Fibroblast of upper back skin (primary cell): Measurements from ENCODE around the gene UIMC1.

Source experiments
- DNase-seq: peaks from one replicate; pipeline ENCODE4 v3.0.0-alpha.2; 2013

The UIMC1 gene

GRCh38 chr5:176866707-176867310, 139.8 kb downstream of the UIMC1 start:
- no peak for DNase-seq

- DNase-seq, result no peak
These were observed 140.6 kb downstream of the UIMC1 start for GRCh38 chr5:176865964-176866363.

DNA sequence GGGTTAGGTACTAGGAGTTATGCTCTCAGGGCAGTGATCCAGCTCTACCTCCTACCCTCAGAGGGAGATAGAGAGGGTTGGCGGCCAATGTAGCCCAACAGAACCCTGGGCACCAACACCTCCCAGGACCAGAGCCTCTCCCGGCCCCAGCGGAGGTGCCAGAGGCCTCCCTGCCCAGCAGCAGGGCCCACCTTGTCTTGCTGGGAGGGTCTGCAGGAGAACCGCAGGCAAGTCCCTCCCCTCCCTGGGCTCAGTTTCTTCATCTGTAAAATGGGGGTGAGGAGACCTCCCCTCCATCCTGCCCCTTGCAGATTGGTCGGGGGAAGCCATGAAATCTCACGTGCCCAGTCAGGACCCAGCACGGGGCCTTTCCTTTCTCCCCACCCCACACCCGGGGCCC, 141.8 kb downstream of the UIMC1 start:
- no peak for DNase-seq

DNA sequence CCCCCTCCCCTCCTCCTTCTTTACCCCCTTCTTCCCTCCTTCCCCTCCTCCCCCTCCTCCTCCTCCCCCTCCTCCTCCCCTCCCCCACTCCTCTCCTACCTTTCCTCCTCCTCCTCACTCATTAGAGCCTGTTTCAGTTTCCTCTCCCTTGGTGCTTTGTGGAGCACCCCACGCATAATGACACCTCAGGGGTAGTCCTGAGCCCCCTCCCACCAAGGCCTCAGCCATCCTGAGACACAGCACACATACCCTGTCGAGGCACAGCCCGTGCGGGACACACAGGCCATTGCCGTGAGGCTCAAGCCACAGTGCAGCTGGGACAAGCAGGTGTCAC, 142.8 kb downstream of the UIMC1 start:
- no peak for DNase-seq

GRCh38 chr5:176863041-176863764, 143.4 kb downstream of the UIMC1 start:
- DNase-seq, result no peak

DNA sequence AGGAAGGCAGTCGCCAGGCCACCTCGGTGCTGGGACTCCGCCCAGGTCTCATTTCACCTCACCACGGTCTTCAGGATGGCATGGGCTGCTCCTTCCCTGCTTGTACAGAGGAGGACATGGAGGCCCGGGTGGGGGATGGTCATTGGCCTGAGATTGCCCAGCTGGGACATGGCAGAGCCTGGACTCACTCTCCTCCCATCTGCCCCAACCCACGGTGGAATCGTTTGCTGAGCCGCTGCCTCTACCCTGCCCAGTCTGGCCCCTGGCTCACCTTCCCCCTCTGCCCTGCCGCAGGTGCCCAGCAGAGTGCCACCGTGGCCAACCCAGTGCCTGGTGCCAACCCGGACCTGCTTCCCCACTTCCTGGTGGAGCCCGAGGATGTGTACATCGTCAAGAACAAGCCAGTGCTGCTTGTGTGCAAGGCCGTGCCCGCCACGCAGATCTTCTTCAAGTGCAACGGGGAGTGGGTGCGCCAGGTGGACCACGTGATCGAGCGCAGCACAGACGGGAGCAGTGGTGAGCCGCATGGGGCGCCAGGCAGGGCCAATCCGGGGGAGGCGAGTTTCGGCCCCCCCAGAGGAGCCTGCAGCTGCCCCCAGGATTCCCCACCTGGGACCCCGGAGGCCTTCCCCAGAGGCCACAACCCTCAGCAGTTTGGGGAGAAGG, 144.1 kb downstream of the UIMC1 start:
- no peak for DNase-seq

DNA sequence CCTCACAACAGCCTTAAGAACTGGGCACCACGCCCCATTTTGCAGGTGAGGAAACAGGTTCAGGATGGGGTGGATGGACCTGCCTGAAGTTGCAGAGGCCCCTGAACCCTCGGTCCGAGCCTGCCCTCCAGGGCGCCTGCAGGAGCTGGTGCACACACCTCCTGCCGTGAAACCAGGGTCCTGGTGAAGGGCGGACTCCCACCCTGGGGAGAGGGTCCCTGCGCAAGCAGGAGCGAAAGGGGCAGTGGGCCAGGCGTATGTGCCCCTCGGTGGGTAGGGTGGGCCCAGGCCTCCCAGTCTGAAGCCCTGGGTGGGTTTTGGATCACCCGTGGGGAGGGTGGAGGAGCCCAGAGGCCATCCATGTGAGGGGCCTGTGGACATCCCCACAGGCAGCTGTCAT, 145.3 kb downstream of the UIMC1 start:
- no peak for DNase-seq

- no peak for DNase-seq
These were observed 146.2 kb downstream of the UIMC1 start for GRCh38 chr5:176860381-176860780.

DNA sequence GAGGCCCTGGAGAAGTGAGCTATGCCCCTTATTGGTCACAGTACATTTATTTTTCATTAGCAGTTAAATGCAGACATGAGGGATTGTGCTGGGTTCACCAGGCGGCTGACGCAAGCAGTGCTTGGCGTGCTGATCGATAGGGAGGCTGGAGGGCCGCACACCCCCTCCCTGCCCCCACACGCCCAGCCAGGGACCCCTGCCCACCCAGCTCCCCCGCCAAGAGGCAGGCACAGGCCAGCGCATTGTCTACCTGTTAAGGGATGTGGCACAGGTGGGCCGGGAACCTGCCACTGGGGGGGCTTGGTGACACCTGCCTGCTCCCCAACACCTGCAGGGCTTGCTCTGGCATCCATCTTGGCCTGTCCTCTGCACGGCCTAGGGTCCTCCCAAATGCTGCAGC, 146.7 kb downstream of the UIMC1 start:
- DNase-seq, result no peak

- no peak for DNase-seq
These were observed 148.7 kb downstream of the UIMC1 start for GRCh38 chr5:176857894-176858273.

DNA sequence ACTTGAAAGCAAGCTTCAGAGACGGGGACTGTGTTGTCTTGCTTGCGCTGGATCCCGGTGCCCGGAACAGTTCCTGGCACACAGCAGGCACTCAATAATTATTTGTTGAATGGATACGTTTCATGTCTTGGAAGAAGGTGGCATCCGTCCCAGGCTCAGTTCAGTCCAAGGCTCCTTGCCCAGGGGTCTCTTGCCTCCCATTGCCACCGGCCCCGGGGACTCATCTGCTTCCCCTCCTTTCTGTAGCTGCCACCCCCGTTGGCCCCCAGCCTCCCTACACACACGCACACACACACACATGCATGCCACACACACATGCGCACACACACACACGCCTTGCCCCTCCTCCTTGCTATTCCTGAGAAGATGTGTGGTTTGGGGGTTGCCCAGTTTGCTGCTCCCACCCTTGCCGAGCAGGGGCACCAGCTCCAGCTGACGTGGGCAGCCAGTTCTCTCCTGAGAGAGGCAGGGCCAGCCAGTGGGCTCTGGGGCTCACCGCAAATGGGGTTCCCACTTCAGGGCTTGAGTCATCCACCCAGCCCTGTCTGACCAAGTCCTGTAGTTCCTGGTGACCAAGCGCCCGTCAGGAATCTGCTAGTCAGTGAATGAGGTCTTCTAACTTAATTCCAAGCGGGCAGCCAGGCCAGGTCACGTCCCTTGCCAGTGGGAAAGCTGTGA, 149.2 kb downstream of the UIMC1 start:
- no peak for DNase-seq

DNA sequence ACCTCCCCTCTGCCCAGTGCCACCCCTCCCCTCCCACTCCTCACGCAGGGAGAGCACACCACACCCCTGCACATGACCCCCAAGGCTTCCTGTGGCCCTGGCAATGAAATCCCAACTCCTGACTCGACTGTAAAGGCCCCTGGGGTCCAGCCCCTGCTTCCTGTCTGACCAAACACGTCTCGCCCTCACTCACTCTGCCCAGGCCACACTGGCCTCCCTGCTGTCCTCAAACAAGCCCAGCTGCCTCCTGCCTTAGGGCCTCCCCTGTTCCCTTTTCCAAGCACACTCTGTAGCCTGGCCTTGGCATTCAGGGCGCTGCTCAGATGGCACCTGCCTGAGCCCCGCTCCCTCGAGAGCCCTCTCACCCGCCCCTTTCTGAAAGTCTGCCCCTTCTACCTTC, 149.8 kb downstream of the UIMC1 start:
- no peak for DNase-seq

GRCh38 chr5:176855598-176855997, 151.0 kb downstream of the UIMC1 start:
- DNase-seq, result no peak
